Transverse colon (tissue), 3 donors: Measurements from ENCODE around the gene ARL14.

ENCODE experiments used
- EP300 ChIP-seq: sonication (generic); formaldehyde crosslinking; IDR thresholded peaks from one replicate; pipeline ENCODE4 v1.6.1; 2017; ENCODE audit warnings: antibody characterized with exemption, low read depth
- POLR2A ChIP-seq: fragments of 450-650 bp; IDR thresholded peaks from one replicate; pipeline ENCODE4 v1.6.1; 2016; ENCODE audit warnings: antibody characterized with exemption, mild to moderate bottlenecking, moderate library complexity
- TF ChIP-seq, protein P1 (sequence below), 5 experiments: fragments of 200-600 bp in 3 of 5; fragments of 450-650 bp in 2 of 5; sonication (generic) in 3 of 5; IDR thresholded peaks; 1 replicate in 2 of 5; 2 replicates in 3 of 5; pipeline ENCODE4 v1.5.1; 2016 to 2017; ENCODE audit warnings: antibody characterized with exemption in 5 of 5, inconsistent platforms in 3 of 5, mild to moderate bottlenecking in 2 of 5, moderate library complexity in 1 of 5

DNA sequence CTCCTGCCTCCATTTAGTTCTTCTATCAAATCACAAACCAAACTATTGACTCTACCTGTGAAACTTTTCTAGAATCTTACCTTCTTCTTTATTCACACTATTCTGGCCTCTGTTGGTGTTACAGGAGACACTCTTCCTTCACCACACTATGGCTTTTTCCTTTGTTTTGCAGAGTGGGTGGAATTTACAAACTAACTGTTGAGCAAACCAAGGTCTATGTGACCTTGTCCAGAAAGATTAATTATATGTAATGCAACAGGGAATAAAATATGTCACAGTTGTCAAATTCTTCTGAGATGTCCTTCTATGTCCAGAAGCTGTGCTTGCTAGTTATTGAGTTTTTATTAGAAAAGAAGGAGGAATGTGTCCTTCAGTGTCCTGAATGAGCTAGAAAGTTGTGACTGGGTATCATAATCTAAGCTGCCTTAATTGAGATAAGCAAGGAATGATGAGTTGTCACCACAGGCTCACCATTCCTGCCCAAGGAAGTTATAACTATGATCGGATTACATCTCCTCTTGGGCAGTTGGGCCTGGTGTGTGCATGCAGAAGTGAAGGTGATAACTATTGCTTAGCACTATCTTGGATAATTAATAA is 21.7 kb downstream of the ARL14 start:
- TF ChIP-seq, protein P1, sequence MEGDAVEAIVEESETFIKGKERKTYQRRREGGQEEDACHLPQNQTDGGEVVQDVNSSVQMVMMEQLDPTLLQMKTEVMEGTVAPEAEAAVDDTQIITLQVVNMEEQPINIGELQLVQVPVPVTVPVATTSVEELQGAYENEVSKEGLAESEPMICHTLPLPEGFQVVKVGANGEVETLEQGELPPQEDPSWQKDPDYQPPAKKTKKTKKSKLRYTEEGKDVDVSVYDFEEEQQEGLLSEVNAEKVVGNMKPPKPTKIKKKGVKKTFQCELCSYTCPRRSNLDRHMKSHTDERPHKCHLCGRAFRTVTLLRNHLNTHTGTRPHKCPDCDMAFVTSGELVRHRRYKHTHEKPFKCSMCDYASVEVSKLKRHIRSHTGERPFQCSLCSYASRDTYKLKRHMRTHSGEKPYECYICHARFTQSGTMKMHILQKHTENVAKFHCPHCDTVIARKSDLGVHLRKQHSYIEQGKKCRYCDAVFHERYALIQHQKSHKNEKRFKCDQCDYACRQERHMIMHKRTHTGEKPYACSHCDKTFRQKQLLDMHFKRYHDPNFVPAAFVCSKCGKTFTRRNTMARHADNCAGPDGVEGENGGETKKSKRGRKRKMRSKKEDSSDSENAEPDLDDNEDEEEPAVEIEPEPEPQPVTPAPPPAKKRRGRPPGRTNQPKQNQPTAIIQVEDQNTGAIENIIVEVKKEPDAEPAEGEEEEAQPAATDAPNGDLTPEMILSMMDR (IDR thresholded peaks at IDR 0.05) = no peak
- TF ChIP-seq POLR2A = no peak
- TF ChIP-seq EP300 = no peak
